HAP-1 (cell line): ENCODE data around the gene DGKD.

Source experiments
- DNase-seq, 2 experiments: peaks; one replicate each; pipeline ENCODE4 v3.0.0-alpha.2; 2016 to 2020; ENCODE audit warnings: low spot score in 2 of 2
- H3K27me3 ChIP-seq: fragments of 250-450 bp; sonication (Bioruptor Pico); 2 replicates; pipeline ENCODE4 v1.5.1; 2020; ENCODE audit warnings: low read depth, mild to moderate bottlenecking, moderate library complexity
- H3K36me3 ChIP-seq: fragments of 250-450 bp; sonication (Bioruptor Pico); replicated peaks from 2 replicates; pipeline ENCODE4 v1.5.1; 2020; ENCODE audit warnings: mild to moderate bottlenecking
- H3K4me1 ChIP-seq: fragments of 250-450 bp; sonication (Bioruptor Pico); 2 replicates; pipeline ENCODE4 v1.5.1; 2020; ENCODE audit warnings: mild to moderate bottlenecking
- H3K4me3 ChIP-seq: fragments of 250-450 bp; sonication (Bioruptor Pico); 2 replicates; pipeline ENCODE4 v1.5.1; 2020; ENCODE audit warnings: mild to moderate bottlenecking, moderate library complexity
- H3K9me3 ChIP-seq: fragments of 250-450 bp; sonication (Bioruptor Pico); 2 replicates; pipeline ENCODE4 v1.5.1; 2020; ENCODE audit warnings: mild to moderate bottlenecking, moderate library complexity
- in situ Hi-C: fragments of 300-500 bp; cut with MboI; formaldehyde crosslinking; loops from 3 replicates; pipeline ENCODE4 v1.14.3; 2020; ENCODE audit warnings: low sequenced_read_pairs, inconsistent platforms, mixed read lengths

DGKD gene

GRCh38 chr2:233430081-233430480 lies 75.8 kb downstream of the DGKD start:
- Histone ChIP-seq H3K36me3 (no peaks in the 10 kb centered on the region), H3K27me3 (no peaks in the 10 kb centered on the region), H3K4me1 (no peaks in the 10 kb centered on the region), H3K4me3 (no peak overlapping the region), H3K9me3 (peaks cover 4% of the 10 kb centered on the region; the same call in 1 of the 2 replicates)
- DNase-seq = no peak
- in situ Hi-C loops = no loop called here

- no peaks in the 10 kb centered on the region for H3K4me1 ChIP-seq
- no peaks in the 10 kb centered on the region for H3K36me3 ChIP-seq
- in situ Hi-C loops = no loop called here
- H3K4me3 ChIP-seq = no peak overlapping the region
- no peaks in the 10 kb centered on the region for H3K27me3 ChIP-seq
- DNase-seq = no peak
- peaks cover under 1% of the 10 kb centered on the region; the same call in 1 of the 2 replicates for H3K9me3 ChIP-seq
Observed at GRCh38 chr2:233430651-233431050, 76.4 kb downstream of the DGKD start.

- Histone ChIP-seq H3K36me3 (peaks cover 8% of the 10 kb centered on the region), H3K4me1 (no peaks in the 10 kb centered on the region), H3K4me3 (no peak overlapping the region)
Observed at GRCh38 chr2:233433029-233433428, 78.7 kb downstream of the DGKD start.

GRCh38 chr2:233433794-233434193 lies 79.5 kb downstream of the DGKD start:
- peaks cover 8% of the 10 kb centered on the region for H3K36me3 ChIP-seq
- in situ Hi-C loops = no loop called here

More at GRCh38 chr2:233433029-233433428, 78.7 kb downstream of the DGKD start:
- Histone ChIP-seq H3K27me3 (no peaks in the 10 kb centered on the region), H3K9me3 (no peaks in the 10 kb centered on the region)
- no peak for DNase-seq
- in situ Hi-C loops = no loop called here

GRCh38 chr2:233434666-233435330 lies 80.5 kb downstream of the DGKD start:
- Histone ChIP-seq H3K4me3 (no peak overlapping the region), H3K27me3 (no peaks in the 10 kb centered on the region), H3K4me1 (no peaks in the 10 kb centered on the region), H3K9me3 (no peaks in the 10 kb centered on the region), H3K36me3 (peaks cover 8% of the 10 kb centered on the region)
- no peak for DNase-seq
- in situ Hi-C loops = no loop called here

More at GRCh38 chr2:233433794-233434193, 79.5 kb downstream of the DGKD start:
- Histone ChIP-seq H3K4me1 (no peaks in the 10 kb centered on the region), H3K27me3 (no peaks in the 10 kb centered on the region), H3K9me3 (no peaks in the 10 kb centered on the region), H3K4me3 (no peak overlapping the region)
- no peak for DNase-seq

GRCh38 chr2:233435436-233436190 lies 81.3 kb downstream of the DGKD start:
- no peak for DNase-seq
- H3K4me3 ChIP-seq = no peak overlapping the region
- H3K9me3 ChIP-seq = no peaks in the 10 kb centered on the region
- H3K4me1 ChIP-seq = no peaks in the 10 kb centered on the region
- in situ Hi-C loops = no loop called here
- peaks cover 8% of the 10 kb centered on the region for H3K36me3 ChIP-seq
- H3K27me3 ChIP-seq = no peaks in the 10 kb centered on the region

- H3K4me1 ChIP-seq = no peaks in the 10 kb centered on the region
- no peaks in the 10 kb centered on the region for H3K27me3 ChIP-seq
- no peak for DNase-seq
- peaks cover 8% of the 10 kb centered on the region for H3K36me3 ChIP-seq
- H3K9me3 ChIP-seq = no peaks in the 10 kb centered on the region
- in situ Hi-C loops = no loop called here
- H3K4me3 ChIP-seq = no peak overlapping the region
Observed at GRCh38 chr2:233436191-233436581, 81.9 kb downstream of the DGKD start.

- Histone ChIP-seq H3K27me3 (no peaks in the 10 kb centered on the region), H3K4me3 (no peak overlapping the region), H3K9me3 (no peaks in the 10 kb centered on the region), H3K36me3 (peaks cover 8% of the 10 kb centered on the region), H3K4me1 (no peaks in the 10 kb centered on the region)
- in situ Hi-C loops = no loop called here
- DNase-seq = no peak
Observed at GRCh38 chr2:233436691-233437438, 82.6 kb downstream of the DGKD start.

- Histone ChIP-seq H3K36me3 (peaks cover 8% of the 10 kb centered on the region), H3K9me3 (no peaks in the 10 kb centered on the region), H3K27me3 (no peaks in the 10 kb centered on the region), H3K4me3 (no peak overlapping the region), H3K4me1 (no peaks in the 10 kb centered on the region)
- DNase-seq = no peak
- in situ Hi-C loops = no loop called here
Observed at GRCh38 chr2:233437439-233437955, 83.2 kb downstream of the DGKD start.

- in situ Hi-C loops = no loop called here
- DNase-seq = no peak
- Histone ChIP-seq H3K4me3 (no peak overlapping the region), H3K9me3 (no peaks in the 10 kb centered on the region), H3K27me3 (no peaks in the 10 kb centered on the region), H3K4me1 (no peaks in the 10 kb centered on the region), H3K36me3 (peaks cover 12% of the 10 kb centered on the region)
Observed at GRCh38 chr2:233438573-233439147, 84.4 kb downstream of the DGKD start.

- DNase-seq = no peak
- H3K9me3 ChIP-seq = no peaks in the 10 kb centered on the region
- in situ Hi-C loops = no loop called here
- peaks cover 12% of the 10 kb centered on the region for H3K36me3 ChIP-seq
- H3K4me1 ChIP-seq = no peaks in the 10 kb centered on the region
- no peak overlapping the region for H3K4me3 ChIP-seq
- H3K27me3 ChIP-seq = no peaks in the 10 kb centered on the region
Observed at GRCh38 chr2:233439191-233439590, 84.9 kb downstream of the DGKD start.

GRCh38 chr2:233440314-233440713 lies 86.0 kb downstream of the DGKD start:
- Histone ChIP-seq H3K36me3 (peaks cover 12% of the 10 kb centered on the region), H3K4me1 (no peaks in the 10 kb centered on the region), H3K4me3 (no peak overlapping the region), H3K9me3 (no peaks in the 10 kb centered on the region), H3K27me3 (no peaks in the 10 kb centered on the region)
- no peak for DNase-seq
- in situ Hi-C loops = no loop called here

- DNase-seq = no peak
- Histone ChIP-seq H3K27me3 (no peaks in the 10 kb centered on the region), H3K36me3 (peaks cover 15% of the 10 kb centered on the region), H3K4me3 (no peak overlapping the region), H3K9me3 (no peaks in the 10 kb centered on the region), H3K4me1 (no peaks in the 10 kb centered on the region)
- in situ Hi-C loops = no loop called here
Observed at GRCh38 chr2:233440714-233441113, 86.4 kb downstream of the DGKD start.
